NOMO-1 treated with dmso at 0.1 percent for 144 hours (cell line): ENCODE measurements around the gene ZNF384.

ENCODE experiments used
- DNase-seq: peaks from one replicate; lab custom pipeline; 2025; ENCODE audit not compliant: unreplicated experiment; lab: John Stamatoyannopoulos, UW

Gene ZNF384

GRCh38 chr12:6626654-6627283 is 62.4 kb downstream of the ZNF384 start:
- DNase-seq, result no peak

- no peak for DNase-seq
Measured at GRCh38 chr12:6620885-6621274, 68.3 kb downstream of the ZNF384 start.

- DNase-seq, result no peak
Measured at GRCh38 chr12:6620137-6620884, 68.9 kb downstream of the ZNF384 start.

GRCh38 chr12:6618483-6619225 is 70.5 kb downstream of the ZNF384 start:
- no peak for DNase-seq
